ENCODE results near the gene NARS2.
"Not testable (repeated sequence)": the region's sequence is repeated elsewhere in the genome, so short reads cannot be mapped to it uniquely, and the experiment has no call there.

The NARS2 gene

DNA sequence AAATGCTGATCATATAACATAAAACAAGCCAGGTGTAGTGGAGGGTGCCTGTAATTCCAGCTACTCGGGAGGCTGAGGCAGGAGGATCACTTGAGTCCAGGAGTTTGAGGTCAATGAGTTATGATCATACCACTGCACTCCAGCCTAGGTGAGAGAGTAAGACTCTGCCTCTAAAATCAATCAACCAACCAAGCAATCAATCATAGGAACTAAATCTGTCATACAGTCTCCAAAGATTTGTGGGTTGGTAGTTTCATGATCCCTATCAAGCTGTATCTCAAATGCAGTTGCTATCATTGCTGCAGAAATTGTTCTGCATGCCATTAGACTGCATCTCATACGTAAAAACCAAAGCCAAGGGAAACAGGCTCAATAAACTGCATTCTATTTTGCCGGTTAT lies 33.1 kb downstream of the NARS2 start:
- no peak for DNase-seq (ENCODE audit: low read depth)

DNA sequence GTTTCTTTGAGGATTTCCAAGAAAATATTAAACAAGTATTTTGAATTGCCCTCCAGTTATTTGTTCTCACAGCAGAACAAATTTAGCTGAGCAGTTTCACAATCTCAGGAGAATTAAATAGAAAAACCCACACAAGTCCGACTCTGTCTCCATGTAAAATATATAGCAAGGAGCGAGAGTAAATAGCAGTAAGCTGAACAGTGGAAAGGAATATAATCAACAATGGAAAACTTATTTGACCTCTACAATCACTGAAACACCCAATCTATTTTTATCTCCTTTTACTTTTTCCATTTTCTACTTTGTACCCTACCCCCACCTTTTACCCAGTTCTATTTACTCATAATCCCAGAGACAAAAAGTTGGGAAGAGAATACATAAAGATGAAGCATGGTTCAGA lies 34.4 kb downstream of the NARS2 start:
- DNase-seq (ENCODE audit: low read depth): no peak

DNA sequence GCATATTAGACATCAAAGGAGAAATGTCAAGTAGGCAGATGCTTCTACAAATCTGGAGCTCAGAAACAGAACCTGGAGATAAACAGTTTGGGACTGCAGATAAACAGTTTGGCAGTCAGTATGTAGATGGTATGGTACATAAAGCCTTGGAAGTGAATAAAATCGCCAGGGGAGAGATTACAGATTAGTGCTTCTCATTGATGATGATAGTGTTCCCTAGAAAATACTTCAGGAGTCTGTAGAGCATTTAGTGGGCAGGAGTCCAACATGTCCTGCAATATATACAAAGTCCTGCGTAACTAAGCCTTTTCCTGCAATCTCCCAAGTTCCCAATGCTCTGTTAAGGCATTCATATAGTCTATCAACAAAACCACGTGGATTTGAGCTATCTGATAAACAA lies 35.2 kb downstream of the NARS2 start:
- DNase-seq (ENCODE audit: low read depth): no peak

DNA sequence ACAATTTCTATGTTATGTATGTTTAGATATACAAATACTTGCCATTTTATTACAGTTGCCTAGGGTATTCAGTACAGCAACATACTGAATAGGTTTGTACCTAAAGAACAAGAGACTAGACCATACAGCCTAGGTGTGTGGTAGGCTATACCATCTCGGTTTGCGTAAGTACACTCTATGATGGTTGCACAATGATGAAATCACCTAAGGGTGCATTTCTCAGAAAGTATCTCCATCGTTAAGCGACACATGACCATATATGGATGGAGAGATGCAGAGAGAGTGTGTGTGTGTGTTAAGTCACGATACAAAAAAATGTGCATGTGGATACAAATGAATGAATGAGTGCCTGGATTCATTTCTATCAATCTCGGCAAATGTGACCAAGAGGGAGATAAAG lies 37.7 kb downstream of the NARS2 start:
- no peak for DNase-seq (ENCODE audit: low read depth)

DNA sequence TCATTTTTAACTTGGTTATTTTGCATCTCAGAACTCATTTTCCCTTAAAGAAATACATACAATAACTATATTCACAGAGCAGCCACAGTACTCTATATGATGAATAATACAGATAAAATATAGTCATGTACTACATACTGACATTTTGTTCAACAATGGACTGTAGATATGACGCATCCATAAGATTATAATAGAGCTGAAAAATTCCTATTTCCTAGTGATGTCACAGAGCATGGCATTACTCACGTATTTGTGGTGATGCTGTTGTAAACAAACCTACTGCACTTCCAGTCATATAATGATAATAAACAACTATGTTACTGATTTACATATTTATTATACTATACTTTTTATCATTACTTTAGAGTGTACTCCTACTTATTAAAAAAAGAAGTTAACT lies 38.7 kb downstream of the NARS2 start:
- peak; percentile 9 for DNase-seq (ENCODE audit: low read depth)

DNA sequence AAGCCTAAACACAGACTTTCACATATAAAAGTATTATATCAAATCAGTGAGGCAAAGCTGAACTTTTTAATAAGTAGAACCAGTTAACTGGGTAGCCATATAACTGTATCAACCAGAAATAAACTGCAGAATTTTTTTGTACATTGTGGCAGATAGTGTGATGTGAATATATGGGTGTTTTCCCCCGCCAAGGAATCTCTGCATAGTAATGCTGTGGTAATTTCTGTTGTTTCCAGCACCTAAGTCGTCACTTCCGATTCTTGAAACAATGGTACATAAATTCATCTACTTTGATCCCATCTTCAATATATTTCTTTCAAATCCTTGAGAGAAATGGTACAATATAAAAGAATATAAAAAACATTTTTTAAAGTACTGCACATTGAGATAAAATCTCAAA lies 39.6 kb downstream of the NARS2 start:
- no peak for DNase-seq (ENCODE audit: low read depth)

DNA sequence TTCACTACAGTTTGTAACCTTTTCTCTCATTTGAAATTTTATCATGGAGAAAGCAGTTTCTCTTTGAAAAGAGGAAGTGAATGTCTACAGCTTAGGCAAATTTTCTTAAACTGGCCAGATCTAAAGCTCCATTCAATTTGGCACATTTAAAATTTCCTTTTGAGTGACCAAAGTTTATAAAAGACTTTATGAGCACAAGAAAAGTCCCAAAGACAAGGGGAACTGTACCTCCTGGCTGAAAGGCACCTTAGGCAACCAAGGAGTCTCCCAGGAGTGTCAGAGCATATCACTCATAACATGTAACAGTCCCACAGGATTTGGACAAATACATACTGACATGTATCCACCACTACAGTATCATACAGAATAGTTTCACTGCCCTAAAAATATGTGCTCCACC lies 41.3 kb downstream of the NARS2 start:
- DNase-seq (ENCODE audit: low read depth): no peak

DNA sequence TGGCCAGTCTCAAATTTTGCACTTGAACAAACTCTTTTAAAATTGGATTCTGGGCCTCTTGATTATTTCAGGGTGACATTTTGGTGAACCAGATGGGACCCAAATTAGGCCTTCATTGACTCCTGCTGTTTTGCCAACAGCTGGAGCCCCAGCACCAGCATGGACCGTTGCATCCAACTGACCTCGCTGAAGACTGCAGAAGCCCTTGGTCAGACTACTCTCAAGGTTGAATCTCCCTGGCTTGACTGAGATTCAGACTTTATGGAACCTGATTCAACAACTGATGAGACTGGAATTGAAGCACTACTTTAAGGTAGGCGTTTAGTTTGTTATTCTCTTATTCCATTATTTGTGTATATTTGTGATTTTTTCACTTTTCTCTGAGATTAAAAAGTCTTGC lies 41.7 kb downstream of the NARS2 start:
- DNase-seq (ENCODE audit: low read depth): no peak

DNA sequence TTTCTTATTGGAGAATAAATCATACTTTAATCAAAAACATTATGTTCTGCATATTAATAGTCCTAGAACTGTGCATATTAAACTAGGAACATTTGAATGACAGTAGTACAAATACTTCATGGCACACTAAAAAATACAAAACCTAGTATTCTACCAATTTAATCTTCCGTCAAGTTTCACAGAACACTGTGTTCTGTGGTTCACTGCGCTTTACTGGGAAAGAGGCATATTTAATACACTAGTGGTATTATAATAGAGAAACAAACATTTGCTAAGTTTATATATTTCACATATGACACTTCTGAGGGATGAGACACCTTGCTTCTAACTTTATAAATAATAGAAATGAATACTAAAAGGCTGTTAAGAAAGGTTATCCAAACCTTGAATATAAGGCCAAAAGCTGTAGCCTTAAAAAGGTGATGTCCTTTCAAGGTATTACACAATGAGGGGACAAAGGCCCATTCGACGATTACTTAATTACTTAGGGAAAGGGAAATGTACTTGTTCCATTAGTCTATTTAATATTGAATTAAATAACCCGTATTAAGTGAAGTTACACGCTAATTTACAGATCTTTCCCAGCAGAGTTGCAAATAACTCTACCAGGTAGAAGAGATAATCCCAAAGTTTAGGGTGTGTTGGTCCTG lies 48.0 kb downstream of the NARS2 start:
- no peak for DNase-seq (ENCODE audit: low read depth)

DNA sequence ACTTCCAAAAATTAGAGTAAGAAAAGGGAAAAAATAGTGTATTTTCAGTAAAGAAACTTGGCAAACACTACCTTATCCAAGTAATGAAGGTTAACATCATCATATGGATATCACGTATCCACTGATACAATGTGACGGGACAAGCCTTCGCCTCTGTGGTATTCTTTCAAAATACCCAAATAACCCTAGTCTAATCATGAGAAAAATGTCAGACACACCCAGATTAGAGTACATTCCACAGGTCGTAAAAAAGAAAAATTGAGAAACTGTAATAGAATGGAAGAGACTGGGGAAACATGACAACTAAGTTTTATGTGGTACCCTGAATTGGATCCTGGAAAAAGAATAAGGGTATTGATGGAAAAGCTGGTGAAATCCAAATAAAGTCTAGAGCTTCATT lies 48.9 kb downstream of the NARS2 start:
- DNase-seq (ENCODE audit: low read depth): no peak

DNA sequence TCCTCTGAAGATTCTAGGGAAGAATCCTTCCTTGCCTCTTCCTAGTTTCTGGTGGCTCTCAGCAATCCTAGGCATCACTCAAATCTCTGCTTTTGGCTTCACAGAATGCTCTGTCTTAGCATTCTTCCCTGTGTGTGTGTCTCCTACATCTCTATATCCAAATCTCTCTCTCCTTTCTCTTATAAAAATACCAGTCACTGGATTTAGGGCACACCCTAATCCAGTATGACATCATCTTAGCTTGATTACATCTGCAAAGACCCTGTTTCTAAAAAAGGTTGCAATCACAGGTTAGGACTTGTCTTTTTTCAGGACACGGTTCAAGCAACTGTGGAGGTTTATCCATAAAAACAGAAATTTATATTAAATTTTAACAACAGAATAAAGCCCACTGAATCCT lies 54.4 kb downstream of the NARS2 start:
- DNase-seq (ENCODE audit: low read depth): no peak

DNA sequence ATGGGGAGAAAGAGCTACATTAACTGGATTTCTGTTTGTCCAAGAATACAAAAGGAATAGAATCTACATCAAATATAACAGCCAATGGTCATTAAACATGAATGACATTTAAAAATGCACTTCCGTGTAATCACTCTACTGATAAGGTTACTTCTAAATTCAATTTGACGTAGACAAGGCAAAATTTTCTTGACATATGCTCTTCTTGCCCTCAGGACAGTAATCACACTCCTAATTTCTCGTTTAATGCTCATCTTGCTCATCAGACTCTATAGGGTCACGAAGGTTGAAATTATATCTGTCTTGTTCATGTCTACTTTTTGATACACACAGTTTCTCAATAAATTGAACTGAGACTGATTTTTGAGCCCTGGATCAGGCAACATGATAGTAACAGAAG lies 58.4 kb downstream of the NARS2 start:
- no peak for DNase-seq (ENCODE audit: low read depth)

DNA sequence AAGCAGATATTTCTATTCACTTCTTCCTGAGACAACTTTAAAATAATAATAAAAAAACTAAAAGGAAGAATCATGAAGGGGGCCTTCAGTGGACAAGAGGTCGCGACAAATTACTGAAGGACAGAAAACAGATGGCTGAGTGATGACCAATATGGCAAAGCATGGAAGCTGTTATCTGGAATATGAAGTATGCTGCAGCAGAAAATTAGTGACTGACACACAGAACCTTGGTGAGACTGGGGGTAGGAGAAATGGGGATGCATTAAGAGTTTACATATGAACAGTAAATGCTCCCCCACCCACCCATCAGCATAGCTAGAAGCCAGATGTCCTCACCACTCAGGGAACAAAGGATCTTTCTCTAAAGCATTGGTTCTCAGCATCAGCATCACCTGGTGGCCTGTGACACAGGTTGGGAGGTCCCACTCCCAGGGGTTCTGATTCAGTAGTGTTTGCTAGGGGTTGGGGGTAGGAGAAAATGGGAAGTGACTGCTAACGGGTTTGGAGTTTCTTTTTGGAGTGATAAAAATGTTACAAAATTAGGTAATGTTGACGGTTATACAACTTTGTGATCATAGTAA lies 59.7 kb downstream of the NARS2 start:
- no peak for DNase-seq (ENCODE audit: low read depth)

DNA sequence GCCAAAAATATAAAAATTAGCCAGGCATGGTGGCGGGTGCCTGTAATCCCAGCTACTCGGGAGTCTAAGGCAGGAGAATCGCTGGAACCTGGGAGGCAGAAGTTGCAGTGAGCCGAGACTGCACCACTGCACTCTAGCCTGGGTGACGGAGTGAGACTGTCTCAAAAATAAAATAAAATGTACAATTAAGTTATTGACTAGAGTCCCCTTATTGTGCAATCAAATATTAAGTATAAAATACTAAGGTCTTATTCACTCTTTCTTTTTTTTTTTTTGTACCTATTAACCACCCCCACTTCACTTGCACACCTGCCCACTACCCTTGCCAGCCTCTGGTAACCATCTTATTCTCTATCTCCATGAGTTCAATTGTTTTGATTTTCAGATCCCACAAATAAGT lies 61.6 kb downstream of the NARS2 start:
- DNase-seq (ENCODE audit: low read depth): not testable (repeated sequence)

DNA sequence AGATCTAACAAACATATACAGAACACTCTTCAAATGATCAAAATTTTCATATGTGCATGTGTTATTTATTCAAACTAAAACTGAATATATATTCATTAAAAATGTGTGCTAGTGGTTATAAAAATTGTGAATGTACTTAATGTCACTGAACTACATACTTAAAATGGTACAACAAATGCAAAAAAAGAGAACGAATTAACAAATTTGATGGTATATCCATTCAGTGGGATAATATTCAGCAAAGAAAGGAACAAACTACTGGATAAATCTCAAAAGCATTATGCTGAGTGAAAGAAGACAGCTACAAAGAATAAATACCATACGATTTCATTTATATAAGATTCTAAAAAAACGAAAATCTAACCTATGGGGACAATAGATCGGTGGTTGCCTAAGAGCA lies 64.1 kb downstream of the NARS2 start:
- no peak for DNase-seq (ENCODE audit: low read depth)

DNA sequence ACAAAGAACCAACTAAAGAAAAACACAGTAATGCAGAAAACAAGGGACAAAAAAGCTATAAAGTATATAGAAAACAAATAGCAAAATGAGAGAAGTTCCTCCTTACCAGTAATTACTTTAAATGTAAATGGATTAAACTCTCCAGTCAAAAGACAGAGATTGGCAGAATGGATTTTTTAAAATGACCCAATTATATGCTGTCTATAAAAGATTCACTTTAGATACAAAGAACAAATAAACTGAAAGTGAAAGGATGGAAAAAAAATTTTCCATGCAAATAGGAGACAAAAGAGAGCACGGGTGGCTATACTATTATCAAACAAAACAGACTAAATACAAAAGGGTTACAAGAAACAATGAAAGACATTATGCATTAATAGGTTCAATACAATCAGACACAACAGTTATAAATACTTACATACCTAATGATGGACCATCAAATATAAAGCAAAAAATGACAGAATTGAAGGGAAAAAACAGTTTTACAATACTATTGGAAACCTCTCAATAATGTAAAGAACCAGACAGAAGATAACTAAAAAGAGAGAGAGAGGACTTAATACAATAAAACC lies 64.6 kb downstream of the NARS2 start:
- no peak for DNase-seq (ENCODE audit: low read depth)

DNA sequence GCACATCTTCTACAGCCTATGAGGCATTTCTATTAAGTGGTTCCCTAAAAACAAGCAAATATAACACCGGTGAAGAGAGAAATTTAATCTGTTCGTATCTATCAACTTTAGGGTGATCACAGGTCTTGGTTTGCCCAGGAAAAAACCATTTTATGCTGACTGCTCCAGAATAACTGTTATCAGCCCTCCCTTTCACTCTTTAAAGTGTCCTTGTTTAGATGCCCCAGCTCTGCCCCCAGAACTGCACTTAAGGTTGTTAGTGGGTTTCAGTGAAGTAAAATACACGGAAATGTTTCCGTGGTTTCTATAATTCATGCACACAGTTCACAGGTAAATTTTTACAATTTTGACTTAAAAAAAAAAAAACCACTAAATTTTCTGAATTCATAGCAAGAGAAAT lies 70.0 kb downstream of the NARS2 start:
- DNase-seq (ENCODE audit: low read depth): no peak

DNA sequence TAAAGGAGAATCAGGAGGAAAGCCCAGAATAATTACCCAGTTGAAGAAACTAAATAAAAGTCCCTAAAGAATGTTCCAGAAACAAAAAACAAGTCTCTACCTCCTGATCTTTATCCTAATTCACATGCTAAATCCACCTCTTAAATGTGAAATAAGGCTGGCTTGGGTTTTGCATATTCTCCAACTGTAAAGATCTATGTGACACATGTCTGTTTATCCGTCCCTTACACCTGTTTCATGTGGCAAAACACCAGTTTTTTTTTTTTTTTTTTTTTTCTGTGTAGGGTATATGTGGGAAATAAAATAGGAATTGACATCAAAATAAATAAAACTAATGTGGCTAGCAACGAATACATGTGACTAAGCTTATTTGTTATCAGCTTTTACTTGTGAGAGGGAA lies 70.5 kb downstream of the NARS2 start:
- DNase-seq (ENCODE audit: low read depth): no peak

DNA sequence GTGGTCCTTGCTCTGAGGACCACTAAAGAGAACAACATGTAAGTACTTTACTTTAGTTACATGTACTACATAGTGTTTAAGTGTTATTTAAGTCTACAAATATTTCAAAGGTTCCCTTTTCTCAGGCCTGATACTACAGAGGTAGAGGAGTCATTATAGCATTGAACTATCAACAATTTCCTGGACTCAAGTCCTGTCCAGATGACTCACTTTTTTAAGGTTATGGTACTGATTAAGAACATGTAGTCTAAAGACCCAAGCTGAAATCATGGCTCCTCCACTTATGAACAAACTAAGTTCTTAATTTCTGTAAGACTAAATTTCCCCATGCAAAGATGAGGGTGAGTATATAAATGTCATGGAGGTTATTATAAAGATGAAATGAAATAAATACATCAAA lies 74.7 kb downstream of the NARS2 start:
- DNase-seq (ENCODE audit: low read depth): no peak

DNA sequence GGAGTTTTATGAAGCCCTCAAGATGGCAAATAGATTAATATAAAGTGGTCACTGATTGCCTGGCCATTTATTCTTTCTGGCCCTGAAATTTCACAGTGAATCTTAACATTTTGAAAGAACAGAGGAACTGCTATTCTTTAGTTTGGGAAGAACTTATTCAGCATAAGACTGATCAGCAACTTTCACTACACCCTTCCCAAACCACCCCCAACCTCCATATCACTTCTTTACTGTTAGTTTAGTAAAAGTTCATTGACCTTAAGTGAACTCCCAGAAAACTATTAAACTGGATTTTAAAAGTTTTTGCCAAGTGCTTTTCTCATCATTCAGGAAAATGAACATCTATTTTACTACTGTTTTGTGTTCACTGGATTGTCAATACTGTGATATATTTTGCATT lies 77.4 kb downstream of the NARS2 start:
- no peak for DNase-seq (ENCODE audit: low read depth)

DNA sequence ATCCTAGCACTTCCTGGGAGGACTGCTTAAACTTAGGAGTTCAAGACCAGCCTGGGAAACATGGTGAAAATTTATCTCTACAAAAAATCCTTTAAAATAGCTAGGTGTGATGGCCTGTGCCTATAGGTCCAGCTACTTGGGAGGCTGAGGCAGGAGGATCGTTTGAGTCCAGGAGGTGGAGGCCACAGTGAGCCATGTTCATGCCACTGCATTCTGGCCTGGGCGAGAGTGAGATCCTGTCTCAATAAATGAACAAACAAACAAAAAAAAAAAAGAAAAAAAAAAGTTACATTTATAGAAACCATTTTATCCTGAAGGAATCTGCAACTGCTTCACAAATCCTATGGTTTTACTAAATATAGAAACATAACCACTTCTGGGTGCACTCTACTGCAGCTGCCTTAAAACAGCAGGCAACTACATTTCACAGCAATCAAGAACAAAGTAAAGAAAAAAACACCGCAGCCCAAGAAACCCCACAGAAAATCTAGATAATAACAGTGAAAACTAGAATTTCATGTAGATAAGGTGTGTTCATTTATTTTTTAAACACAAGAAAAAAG lies 81.2 kb downstream of the NARS2 start:
- no peak for DNase-seq (ENCODE audit: low read depth)

DNA sequence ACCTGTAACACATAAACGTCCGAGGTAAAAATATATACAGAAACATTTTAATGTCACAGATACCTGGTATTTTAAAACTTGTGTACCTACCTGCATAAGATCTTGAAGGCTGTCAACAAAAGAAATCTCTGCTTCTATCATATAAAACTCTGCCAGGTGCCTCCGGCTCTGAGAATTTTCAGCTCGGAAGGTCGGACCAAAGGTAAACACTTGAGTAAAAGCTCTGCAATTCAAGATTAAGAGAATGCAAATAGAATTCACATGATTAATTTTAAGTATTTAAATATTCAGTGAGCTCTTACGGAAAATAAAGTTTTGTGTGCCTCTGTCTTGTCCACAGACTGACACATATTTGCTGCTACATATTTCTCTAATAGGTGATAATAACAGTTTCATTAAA lies 81.7 kb downstream of the NARS2 start:
- no peak for DNase-seq (ENCODE audit: low read depth)

DNA sequence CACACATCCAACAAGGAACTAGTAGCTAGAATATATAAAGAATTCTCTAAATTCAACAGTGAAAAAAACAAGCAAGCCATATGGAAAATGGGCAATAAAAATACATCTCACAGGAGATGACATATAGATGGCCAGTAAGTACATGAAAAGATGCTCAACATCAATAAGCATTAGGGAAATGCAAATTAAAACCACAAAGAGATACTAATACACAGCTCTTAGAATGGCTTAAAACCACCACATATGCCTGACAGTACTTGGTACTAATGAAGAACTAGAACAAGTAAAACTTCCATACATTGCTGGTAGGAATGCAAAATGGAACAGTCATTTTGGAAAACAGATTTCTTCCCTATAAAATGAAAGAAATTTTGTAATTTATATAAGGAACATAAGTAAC lies 85.5 kb downstream of the NARS2 start:
- no peak for DNase-seq (ENCODE audit: low read depth)

DNA sequence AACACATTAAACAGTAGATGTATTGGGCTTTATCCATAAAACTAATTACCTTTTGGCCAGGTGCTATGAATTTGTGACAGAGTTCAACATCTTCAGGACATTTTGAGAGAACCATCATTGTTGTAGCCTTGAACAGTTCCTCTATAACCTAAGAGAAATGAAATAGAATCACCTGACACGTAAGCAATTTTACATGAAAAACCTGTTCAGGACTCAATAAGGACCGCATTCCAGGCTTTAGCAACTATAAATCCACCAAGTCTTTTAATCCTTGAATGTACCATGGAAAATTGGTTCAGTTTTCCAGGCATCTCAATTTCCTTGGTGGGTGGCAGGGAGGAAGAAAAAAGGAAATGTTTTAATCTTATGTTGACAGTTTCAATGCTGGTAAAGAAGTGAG lies 96.1 kb downstream of the NARS2 start:
- DNase-seq (ENCODE audit: low read depth): no peak

All from fibroblast of gingiva (primary cell).